BJ (cell line): ENCODE data around the gene LIM2. TPM values are rescaled to one million over a fixed set of nuclear protein-coding genes. Genes with fewer than 3 reads are reported as not detected.

Source experiments
- CTCF ChIA-PET: fragments of 350-600 bp; formaldehyde crosslinking; extraction: SDS; loops from one replicate; lab custom pipeline; 2021; ENCODE audit warnings: antibody characterized with exemption, inconsistent platforms; lab: Yijun Ruan, JAX
- POLR2A ChIA-PET: fragments of 300-600 bp; sonication (Branson Sonifier 250); formaldehyde crosslinking; extraction: SDS; loops from one replicate; lab custom pipeline; 2021; ENCODE audit warnings: antibody characterized with exemption; lab: Charles Lee
- DNase-seq: peaks from one replicate; pipeline ENCODE4 v3.0.0-alpha.2; 2011; ENCODE audit warnings: low read depth
- H3K27me3 ChIP-seq: 2 replicates; pipeline ENCODE4 v1.6.0; 2011; ENCODE audit warnings: low read length; ENCODE audit not compliant: control insufficient read depth, insufficient read depth
- H3K36me3 ChIP-seq: 2 replicates; pipeline ENCODE4 v1.5.1; 2011; ENCODE audit warnings: low read length; ENCODE audit not compliant: control insufficient read depth, insufficient read depth
- H3K4me3 ChIP-seq: 2 replicates; pipeline ENCODE4 v1.5.1; 2011; ENCODE audit warnings: low read depth, mild to moderate bottlenecking, control low read depth, low read length
- polyA plus RNA-seq: library from polyadenylated mRNA; depleted of rRNA; stranded (reverse); fragments of >200 nt; gene quantifications from 2 replicates; pipeline ENCODE4 v1.2.3, GENCODE V29; 2011
- TF ChIP-seq, protein P1 (sequence below): IDR thresholded peaks from 2 replicates; pipeline ENCODE4 v1.5.1; 2011; ENCODE audit warnings: low read depth, mild to moderate bottlenecking, control low read depth, inconsistent platforms, low read length, moderate library complexity; ENCODE audit not compliant: insufficient read depth

Gene LIM2
- polyA plus RNA-seq, 1 experiment = not detected

DNA sequence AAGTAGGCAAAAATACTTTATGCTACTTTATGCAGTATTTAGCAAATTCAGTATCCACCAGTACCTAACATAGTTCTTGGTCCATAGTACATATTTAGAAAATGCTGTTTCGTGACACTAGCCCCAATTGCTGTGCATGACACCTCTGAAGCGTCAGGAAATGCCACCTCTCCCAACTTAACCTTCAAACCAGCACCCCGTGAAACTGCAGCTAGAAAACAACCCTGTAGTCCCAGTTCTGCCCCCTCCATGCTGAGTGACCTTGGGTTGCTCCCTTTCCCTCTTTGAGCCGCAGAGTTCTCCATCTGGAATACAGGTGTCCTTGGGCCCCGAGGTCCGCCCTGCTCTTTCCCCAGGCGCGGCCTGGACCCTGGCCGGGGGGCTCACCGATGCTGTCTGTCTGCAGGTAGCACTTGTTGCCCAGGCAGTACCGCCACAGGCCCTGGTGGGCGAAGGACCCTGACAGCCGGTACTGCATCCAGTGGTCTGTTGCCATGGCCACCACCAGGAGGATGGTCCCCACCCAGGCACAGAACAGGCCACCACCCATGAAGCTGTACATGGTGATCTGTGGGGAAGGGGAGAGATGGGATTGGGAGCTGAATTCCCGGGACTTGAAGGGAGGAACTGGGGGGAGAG, 773 bp downstream of the LIM2 start:
- 0 out of 2 replicates have a peak, but pooled peaks cover 2% of the 10 kb centered on the region for H3K27me3 ChIP-seq
- H3K36me3 ChIP-seq = no peaks in the 10 kb centered on the region
- ChIA-PET CTCF (interaction anchor here (1.5 kb wide), 1 partner anchor 21 kb away, joined by 3 read pairs; no protein-coding TSS in a partner anchor), POLR2A (no interaction called here)
- DNase-seq = no peak
- H3K4me3 ChIP-seq = no peak overlapping the region
- TF ChIP-seq, protein P1, sequence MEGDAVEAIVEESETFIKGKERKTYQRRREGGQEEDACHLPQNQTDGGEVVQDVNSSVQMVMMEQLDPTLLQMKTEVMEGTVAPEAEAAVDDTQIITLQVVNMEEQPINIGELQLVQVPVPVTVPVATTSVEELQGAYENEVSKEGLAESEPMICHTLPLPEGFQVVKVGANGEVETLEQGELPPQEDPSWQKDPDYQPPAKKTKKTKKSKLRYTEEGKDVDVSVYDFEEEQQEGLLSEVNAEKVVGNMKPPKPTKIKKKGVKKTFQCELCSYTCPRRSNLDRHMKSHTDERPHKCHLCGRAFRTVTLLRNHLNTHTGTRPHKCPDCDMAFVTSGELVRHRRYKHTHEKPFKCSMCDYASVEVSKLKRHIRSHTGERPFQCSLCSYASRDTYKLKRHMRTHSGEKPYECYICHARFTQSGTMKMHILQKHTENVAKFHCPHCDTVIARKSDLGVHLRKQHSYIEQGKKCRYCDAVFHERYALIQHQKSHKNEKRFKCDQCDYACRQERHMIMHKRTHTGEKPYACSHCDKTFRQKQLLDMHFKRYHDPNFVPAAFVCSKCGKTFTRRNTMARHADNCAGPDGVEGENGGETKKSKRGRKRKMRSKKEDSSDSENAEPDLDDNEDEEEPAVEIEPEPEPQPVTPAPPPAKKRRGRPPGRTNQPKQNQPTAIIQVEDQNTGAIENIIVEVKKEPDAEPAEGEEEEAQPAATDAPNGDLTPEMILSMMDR = no peak

GRCh38 chr19:51382004-51382403, 5.8 kb downstream of the LIM2 start:
- CTCF ChIA-PET = no interaction called here
- no peak for DNase-seq
- POLR2A ChIA-PET = no interaction called here
- TF ChIP-seq, protein P1 = no peak
- Histone ChIP-seq H3K27me3 (0 out of 2 replicates have a peak, but pooled peaks cover 2% of the 10 kb centered on the region), H3K4me3 (no peak overlapping the region), H3K36me3 (no peaks in the 10 kb centered on the region)

GRCh38 chr19:51380379-51380778, 7.4 kb downstream of the LIM2 start:
- Histone ChIP-seq H3K4me3 (no peak overlapping the region), H3K36me3 (no peaks in the 10 kb centered on the region), H3K27me3 (no peaks in the 10 kb centered on the region)
- ChIA-PET POLR2A (no interaction called here), CTCF (no interaction called here)
- DNase-seq = no peak
- TF ChIP-seq, protein P1 = no peak

DNA sequence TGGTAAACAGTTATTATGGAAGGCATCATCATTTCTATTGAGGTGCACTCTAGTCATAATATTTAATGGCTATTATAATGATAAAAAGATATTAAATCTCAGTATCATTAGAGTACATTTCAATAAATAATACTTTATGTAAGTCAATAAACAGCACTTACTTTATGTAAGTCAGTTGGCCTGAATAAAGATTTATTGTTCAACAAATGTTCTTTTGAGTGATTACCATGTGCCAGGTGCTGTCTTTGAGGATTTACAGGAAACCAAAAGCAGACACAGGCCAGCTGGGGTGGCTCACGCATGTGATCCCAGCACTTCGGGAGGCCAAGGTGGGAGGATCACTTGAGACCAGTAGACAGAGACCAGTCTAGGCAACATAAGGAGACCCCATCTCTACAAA, 10.4 kb downstream of the LIM2 start:
- peaks cover 2% of the 10 kb centered on the region; the same call in 1 of the 2 replicates for H3K27me3 ChIP-seq
- no peaks in the 10 kb centered on the region for H3K36me3 ChIP-seq
- CTCF ChIA-PET = no interaction called here
- H3K4me3 ChIP-seq = no peak overlapping the region
- DNase-seq = no peak
- POLR2A ChIA-PET = no interaction called here
- TF ChIP-seq, protein P1 = no peak

GRCh38 chr19:51375504-51376221, 12.1 kb downstream of the LIM2 start:
- CTCF ChIA-PET = no interaction called here

More at GRCh38 chr19:51375504-51376221, 12.1 kb downstream of the LIM2 start:
- POLR2A ChIA-PET = no interaction called here
- Histone ChIP-seq H3K4me3 (no peak overlapping the region), H3K36me3 (no peaks in the 10 kb centered on the region), H3K27me3 (peaks cover 2% of the 10 kb centered on the region; the same call in 1 of the 2 replicates)
- DNase-seq = no peak
- TF ChIP-seq, protein P1 = no peak
